GM23338 (cell line): ENCODE data around the gene FRAS1.

Source experiments
- CREB1 ChIP-seq: fragments of 250-450 bp; sonication (Bioruptor Pico); IDR thresholded peaks from 2 replicates; pipeline ENCODE4 v1.5.0; 2020; ENCODE audit warnings: low read depth, mild to moderate bottlenecking, moderate library complexity
- CTCF ChIP-seq, 2 experiments: fragments of 200-600 bp in 1 of 2; sonication (generic) in 1 of 2; conservative IDR thresholded peaks; 2 replicates each; pipeline versions ENCODE4 v1.5.1 to v1.6.1; 2016 to 2017; ENCODE audit warnings: antibody characterized with exemption in 2 of 2, low read depth in 2 of 2, mild to moderate bottlenecking in 2 of 2, moderate library complexity in 1 of 2
- EZH2 ChIP-seq: fragments of 200-600 bp; sonication (generic); IDR thresholded peaks from one replicate; pipeline ENCODE4 v1.8.0; 2017; ENCODE audit warnings: antibody characterized with exemption, mild to moderate bottlenecking, low read depth; ENCODE audit not compliant: unreplicated experiment
- JUNB ChIP-seq: IDR thresholded peaks from one replicate; pipeline ENCODE4 v1.6.1; 2016; ENCODE audit warnings: antibody characterized with exemption; ENCODE audit not compliant: unreplicated experiment
- POLR2AphosphoS5 ChIP-seq: IDR thresholded peaks from 2 replicates; pipeline ENCODE4 v1.6.1; 2016; ENCODE audit warnings: antibody characterized with exemption, low read depth
- REST ChIP-seq: IDR thresholded peaks from one replicate; pipeline ENCODE4 v1.6.1; 2018; ENCODE audit warnings: antibody characterized with exemption; ENCODE audit not compliant: unreplicated experiment
- ZNF462 ChIP-seq: fragments of 250-450 bp; sonication (Bioruptor Pico); IDR thresholded peaks from 2 replicates; pipeline ENCODE4 v1.5.0; 2020; ENCODE audit warnings: mild to moderate bottlenecking, moderate library complexity

- TF ChIP-seq CREB1 (CRISPR knock-in tag) (no peak), POLR2AphosphoS5 (no peak), JUNB (no peak), CTCF (conservative IDR thresholded peaks at IDR 0.05; ENCODE audit: low read depth in 2 of 2) (no peak), REST (no peak), EZH2 (no peak), ZNF462 (CRISPR knock-in tag) (no peak)
These were observed 34.6 kb upstream of the FRAS1 start for GRCh38 chr4:78022517-78022916.
